T-helper 1 cell (primary cell): ENCODE measurements around the gene ATP2B1.
A peak's percentile ranks its signal among the peaks of the same experiment; 100 is the strongest.

Experiments
- DNase-seq, 5 donors: peaks; one replicate each; pipeline ENCODE4 v3.0.0-alpha.2; 2012 to 2020

Gene ATP2B1

DNA sequence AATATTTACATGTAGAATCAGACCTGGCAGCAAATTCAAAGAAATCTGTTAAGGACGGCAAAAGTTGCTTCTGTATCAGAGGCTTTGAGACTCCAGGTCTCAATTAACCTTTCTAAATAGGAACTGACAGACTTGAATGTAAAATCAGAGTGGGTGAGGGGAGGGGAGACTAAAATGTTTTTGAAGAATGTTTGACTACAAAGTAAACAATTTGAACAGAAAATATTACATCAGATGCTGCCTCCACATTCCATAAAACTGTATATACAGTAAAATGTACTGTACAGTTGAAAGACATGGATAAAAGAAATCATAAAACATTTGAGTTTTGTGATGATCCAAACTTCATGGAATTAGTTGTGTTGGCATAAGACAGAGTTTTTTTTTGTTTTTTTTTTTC lies 133.3 kb downstream of the ATP2B1 start:
- DNase-seq = no peak

GRCh38 chr12:89574736-89575208 lies 133.9 kb downstream of the ATP2B1 start:
- DNase-seq = no peak

DNA sequence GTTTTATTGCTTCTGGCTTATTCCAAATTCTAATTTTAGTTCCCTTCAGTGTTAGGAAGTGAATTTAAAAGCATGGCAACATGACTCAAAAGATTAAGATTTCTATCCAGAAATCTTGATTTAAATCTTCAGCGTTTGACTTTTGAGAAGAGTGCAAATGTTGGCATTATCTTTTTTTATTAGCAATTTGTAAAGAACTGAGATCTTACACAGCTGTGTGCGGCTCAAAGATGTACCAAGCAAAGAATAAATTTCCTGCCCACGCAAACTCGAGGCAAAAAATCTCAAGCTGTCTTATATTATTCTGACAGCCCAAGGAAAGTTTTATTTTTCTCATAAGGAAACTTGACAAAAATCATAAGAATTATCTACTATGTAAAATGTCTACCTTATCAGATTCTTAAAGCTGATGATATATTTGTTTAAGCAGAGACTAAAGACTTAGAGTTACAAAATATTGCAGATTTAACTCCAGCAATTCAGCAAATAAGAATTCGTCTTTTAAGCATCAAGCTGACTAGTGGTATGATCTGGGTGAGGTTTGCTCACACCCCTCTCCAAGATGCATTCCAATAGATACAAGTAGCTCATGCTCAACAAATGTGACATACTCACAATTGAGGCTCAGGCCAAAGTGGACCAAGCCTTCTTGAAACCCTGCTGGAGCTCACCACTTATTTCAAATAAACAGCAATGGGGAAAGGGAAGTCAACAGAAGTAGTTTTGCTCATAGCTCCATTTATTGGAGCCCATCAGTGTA lies 135.4 kb downstream of the ATP2B1 start:
- DNase-seq = no peak

- DNase-seq = no peak
These were observed 137.0 kb downstream of the ATP2B1 start for GRCh38 chr12:89571491-89572195.

DNA sequence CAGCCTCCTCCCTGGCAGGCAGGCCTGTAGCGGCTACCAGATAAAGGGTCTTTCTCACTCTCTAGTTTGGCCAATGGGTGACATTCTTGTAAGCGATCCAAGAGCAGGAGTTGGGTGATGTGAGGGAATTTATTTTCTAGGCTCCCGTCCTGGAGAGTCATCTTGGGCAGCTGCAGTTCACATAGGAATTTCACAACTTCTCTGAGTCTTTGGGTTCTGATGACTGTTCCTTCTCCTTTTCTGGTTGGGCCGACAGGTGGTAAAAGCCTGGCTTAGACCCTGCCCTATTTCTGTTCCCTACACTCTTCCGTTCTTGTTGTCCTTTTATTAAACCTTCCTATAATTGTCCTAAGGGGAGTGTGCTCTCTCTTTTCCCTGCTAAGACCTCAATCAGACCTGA lies 140.2 kb downstream of the ATP2B1 start:
- DNase-seq = no peak

- no peak for DNase-seq
These were observed 140.9 kb downstream of the ATP2B1 start for GRCh38 chr12:89567691-89568239.

GRCh38 chr12:89566615-89567014 lies 142.0 kb downstream of the ATP2B1 start:
- no peak for DNase-seq

DNA sequence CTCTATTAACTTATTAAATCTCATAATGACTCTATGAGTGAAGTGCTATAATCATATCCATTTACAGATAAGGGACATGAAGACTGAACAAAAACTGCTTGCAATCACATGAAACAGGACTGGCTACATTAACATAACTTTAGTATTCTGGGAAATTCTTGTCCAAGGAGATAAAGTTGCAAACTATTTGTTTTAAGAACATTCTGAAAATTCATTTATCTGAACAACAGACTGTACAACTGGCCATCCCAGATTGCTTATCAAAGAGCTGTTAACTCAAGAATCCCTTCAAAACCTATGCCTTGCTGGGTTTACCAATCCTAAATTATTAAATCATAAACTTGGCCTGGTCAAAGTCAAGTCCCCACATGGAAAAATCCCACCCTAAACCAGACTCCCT lies 143.6 kb downstream of the ATP2B1 start:
- no peak for DNase-seq

DNA sequence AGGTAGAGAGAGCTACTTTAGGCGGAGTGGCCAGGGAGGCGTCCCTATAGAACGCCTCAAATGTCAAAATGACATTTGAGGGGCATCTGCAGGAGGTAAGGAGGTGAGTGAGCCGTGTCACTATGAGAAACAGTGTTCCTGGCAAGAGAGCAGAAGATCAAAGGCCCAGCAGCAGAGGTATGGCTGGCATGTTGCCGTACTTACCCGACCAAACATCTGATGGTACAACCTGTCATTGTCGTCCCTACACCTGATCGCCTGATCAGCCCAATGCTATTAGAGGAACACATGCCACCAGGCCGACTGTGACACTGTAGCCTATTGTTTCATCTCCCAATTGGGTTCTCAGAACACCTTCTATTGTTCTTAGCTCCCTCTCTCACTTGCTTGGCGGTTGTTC lies 148.9 kb downstream of the ATP2B1 start:
- DNase-seq = no peak

- DNase-seq = no peak
These were observed 151.7 kb downstream of the ATP2B1 start for GRCh38 chr12:89556976-89557375.

DNA sequence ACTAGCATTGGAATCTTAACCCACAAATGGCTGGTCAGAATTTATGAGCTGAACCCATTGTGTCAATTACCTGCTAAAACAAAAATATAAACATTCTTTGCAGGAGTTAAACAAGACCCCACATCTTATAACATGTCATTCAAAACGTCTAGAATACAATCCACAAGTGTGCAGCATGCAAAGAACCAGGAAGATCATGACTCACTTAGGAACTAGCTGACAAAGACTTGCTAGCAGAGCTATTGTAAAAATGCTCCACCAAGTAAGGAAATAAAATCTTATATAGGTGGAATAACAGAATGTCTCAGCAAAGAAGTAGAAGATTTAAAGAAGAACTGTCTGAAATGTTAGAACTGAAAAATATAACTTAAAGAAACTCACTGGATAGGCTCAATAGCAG lies 156.3 kb downstream of the ATP2B1 start:
- DNase-seq = no peak

DNA sequence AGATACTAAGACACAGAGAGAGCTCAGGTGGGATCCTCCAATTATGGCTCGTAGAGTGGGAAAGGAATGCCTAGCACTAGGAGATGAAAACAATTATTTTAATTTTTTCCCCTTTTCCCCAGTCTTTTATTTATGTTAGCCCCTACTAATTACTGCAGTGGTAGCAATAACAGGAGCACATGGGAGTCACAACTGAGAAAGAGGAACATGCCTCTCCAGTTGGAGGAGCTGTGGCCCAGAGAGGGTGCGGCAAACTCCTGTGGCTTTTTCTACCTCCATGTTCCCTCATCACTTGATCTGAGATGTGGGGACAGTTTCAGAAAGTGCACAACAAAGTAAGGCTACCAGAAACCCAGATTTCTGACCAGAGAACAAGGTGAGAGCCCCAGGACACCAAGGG lies 156.9 kb downstream of the ATP2B1 start:
- no peak for DNase-seq

GRCh38 chr12:89547101-89547500 lies 161.5 kb downstream of the ATP2B1 start:
- no peak for DNase-seq

GRCh38 chr12:89546151-89546550 lies 162.5 kb downstream of the ATP2B1 start:
- DNase-seq = no peak

- no peak for DNase-seq
These were observed 163.9 kb downstream of the ATP2B1 start for GRCh38 chr12:89544681-89545184.

- no peak for DNase-seq
These were observed 164.6 kb downstream of the ATP2B1 start for GRCh38 chr12:89544022-89544421.

- peak; percentile 23 to 69 (median 46) for DNase-seq
These were observed 165.6 kb downstream of the ATP2B1 start for GRCh38 chr12:89542912-89543592.

GRCh38 chr12:89542236-89542635 lies 166.4 kb downstream of the ATP2B1 start:
- DNase-seq = no peak

DNA sequence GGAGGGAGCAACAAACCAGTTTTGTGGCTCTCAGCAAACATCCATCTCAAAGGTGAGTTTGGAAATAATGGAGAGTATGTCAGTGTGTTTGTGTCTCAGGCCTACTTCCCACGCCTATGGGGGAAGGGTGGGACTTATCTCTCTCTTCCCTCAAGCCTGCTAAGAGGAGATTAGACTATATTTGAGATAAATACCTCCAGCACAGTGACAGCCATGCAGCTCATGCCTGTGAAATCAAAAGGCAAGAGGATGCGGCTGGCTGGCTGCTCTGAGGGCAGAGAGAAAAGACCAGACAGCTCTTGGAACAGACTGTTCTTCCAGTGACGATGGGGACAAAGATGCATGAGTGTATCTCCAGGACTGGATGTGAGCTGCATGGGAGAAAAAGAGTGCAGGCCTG lies 168.1 kb downstream of the ATP2B1 start:
- no peak for DNase-seq

DNA sequence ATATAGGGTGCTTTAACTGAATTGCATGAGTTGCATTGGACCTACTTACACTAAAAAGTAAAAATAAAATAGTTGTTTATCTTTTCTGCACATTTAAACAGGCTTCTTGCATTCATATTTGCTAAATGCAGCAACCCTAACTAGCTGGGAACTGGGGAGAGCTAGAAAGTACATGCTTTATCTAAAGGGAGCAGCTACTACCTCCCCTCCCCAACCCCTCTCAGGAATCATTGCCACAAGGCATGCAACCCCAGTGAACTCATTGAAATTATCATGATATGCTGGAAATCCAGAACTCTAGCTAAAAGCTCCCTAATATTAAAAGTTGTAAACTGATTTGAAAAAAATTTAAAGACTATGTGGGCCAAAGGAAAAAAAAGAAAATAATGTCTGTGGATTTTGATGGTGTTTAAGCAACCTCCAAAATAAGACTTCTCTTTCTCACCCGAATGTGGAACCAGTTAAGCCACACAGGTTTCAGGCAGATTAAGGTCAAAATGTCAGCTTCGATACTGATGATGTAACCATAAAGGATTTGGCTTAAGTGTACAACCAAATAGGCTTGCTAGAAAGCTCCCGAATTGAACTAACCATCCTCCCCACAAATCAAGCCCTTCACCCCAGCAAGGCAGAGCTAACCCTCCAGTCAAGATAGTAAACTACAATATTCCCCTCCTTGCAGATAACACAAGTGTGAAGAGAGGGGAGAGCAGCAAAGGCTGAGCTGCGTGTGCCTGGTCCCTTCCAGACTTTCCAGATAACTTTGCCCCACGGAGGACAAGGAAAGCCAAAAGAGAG lies 169.0 kb downstream of the ATP2B1 start:
- DNase-seq = no peak

DNA sequence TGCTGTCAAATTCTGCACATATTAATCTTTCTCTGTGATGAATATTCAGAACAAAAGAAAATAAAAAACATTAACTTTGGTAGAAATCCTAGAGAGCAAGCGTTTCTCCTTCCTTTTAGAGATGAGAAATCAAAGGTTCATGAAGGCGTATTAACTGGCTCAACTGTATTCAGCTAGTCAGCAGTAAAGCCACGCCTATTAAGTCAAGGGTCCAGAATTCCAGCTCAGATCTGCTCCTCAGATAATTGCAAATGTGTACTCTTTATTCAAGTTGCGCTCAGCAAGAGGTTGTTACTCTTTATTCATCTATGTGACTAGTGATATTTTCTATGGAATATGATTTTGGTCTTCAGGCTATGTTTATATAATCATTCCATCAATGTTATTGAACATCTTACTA lies 169.7 kb downstream of the ATP2B1 start:
- no peak for DNase-seq
